OCI-LY7 (cell line): ENCODE measurements around the gene METRN. TPM values are rescaled to one million over a fixed set of nuclear protein-coding genes. Genes with fewer than 3 reads are reported as not detected.
A peak's percentile ranks its signal among the peaks of the same experiment; 100 is the strongest.

Experiments
- Bru-seq: library from RNA; stranded (reverse); fragments of 400-500 nt; gene quantifications from one replicate; lab custom pipeline; 2021; lab: Mats Ljungman, UMichigan
- BruChase-seq, 2 experiments: library from RNA; stranded (reverse); fragments of 400-500 nt; gene quantifications; one replicate each; lab custom pipeline; 2021; lab: Mats Ljungman, UMichigan
- BruUV-seq: library from RNA; stranded (reverse); fragments of 400-500 nt; replicated peaks from 2 replicates; lab custom pipeline; 2021; lab: Mats Ljungman, UMichigan
- CTCF ChIA-PET: fragments of 300-600 bp; sonication (Branson Sonifier 250); formaldehyde crosslinking; loops from one replicate; lab custom pipeline; 2022; ENCODE audit warnings: antibody characterized with exemption; ENCODE audit not compliant: unreplicated experiment; lab: Charles Lee
- POLR2A ChIA-PET: fragments of 300-600 bp; sonication (Branson Sonifier 250); formaldehyde crosslinking; loops from one replicate; lab custom pipeline; 2022; ENCODE audit warnings: antibody characterized with exemption; lab: Charles Lee
- DNase-seq: peaks from one replicate; pipeline ENCODE4 v3.0.0-alpha.2; 2015; ENCODE audit warnings: low spot score
- H2AFZ ChIP-seq: fragments of 200-600 bp; sonication (generic), shearing (Covaris generic); 2 replicates; pipeline ENCODE4 v1.6.1; 2014; ENCODE audit warnings: mild to moderate bottlenecking, antibody characterized with exemption, low read length, moderate library complexity
- H3K27ac ChIP-seq: fragments of 200-600 bp; sonication (generic); 2 replicates; pipeline ENCODE4 v1.5.1; 2014; ENCODE audit warnings: mixed run types, low read depth, mild to moderate bottlenecking, moderate library complexity, low read length, inconsistent platforms; ENCODE audit not compliant: poor library complexity, severe bottlenecking
- H3K36me3 ChIP-seq: fragments of 200-600 bp; sonication (generic); 2 replicates; pipeline ENCODE4 v1.6.1; 2014; ENCODE audit warnings: mild to moderate bottlenecking, antibody characterized with exemption, low read length, moderate library complexity, mixed read lengths; ENCODE audit not compliant: insufficient read depth
- H3K4me1 ChIP-seq: fragments of 200-600 bp; sonication (generic); 2 replicates; pipeline ENCODE4 v1.5.1; 2014; ENCODE audit warnings: mild to moderate bottlenecking, low read length; ENCODE audit not compliant: insufficient read depth, poor library complexity, severe bottlenecking
- H3K4me2 ChIP-seq: fragments of 200-600 bp; sonication (generic); 2 replicates; pipeline ENCODE4 v1.6.1; 2014; ENCODE audit warnings: mild to moderate bottlenecking, low read length
- H3K4me3 ChIP-seq: fragments of 200-600 bp; sonication (generic); 2 replicates; pipeline ENCODE4 v1.5.1; 2014; ENCODE audit warnings: mild to moderate bottlenecking, low read depth, low read length; ENCODE audit not compliant: poor library complexity, severe bottlenecking
- H3K79me2 ChIP-seq: fragments of 200-600 bp; sonication (generic); 2 replicates; pipeline ENCODE4 v1.6.1; 2016; ENCODE audit warnings: low read depth, mild to moderate bottlenecking, low read length, moderate library complexity, mixed read lengths; ENCODE audit not compliant: insufficient read depth
- H3K9me2 ChIP-seq: fragments of 200-600 bp; sonication (generic); 2 replicates; pipeline ENCODE4 v1.6.1; 2016; ENCODE audit warnings: mild to moderate bottlenecking, low read length, mixed read lengths; ENCODE audit not compliant: insufficient read depth
- H3K9me3 ChIP-seq: fragments of 200-600 bp; sonication (generic); 2 replicates; pipeline ENCODE4 v1.6.1; 2014; ENCODE audit warnings: mild to moderate bottlenecking, mixed run types, low read length, mixed read lengths
- H4K20me1 ChIP-seq: fragments of 200-600 bp; sonication (generic); 2 replicates; pipeline ENCODE4 v1.6.1; 2014; ENCODE audit warnings: mild to moderate bottlenecking, antibody characterized with exemption, low read length, moderate library complexity, mixed read lengths; ENCODE audit not compliant: insufficient read depth
- EZH2phosphoT487 ChIP-seq: fragments of 200-600 bp; sonication (generic); IDR thresholded peaks from 2 replicates; pipeline ENCODE4 v1.6.1; 2018; ENCODE audit warnings: low read depth, borderline replicate concordance, mild to moderate bottlenecking, mixed run types, antibody characterized with exemption, low read length, moderate library complexity, mixed read lengths
- intact Hi-C: fragments of 100-400 bp; cut with micrococcal nuclease; formaldehyde crosslinking; loops from one replicate; pipeline ENCODE4 v1.10.0; 2022; ENCODE audit not compliant: unreplicated experiment
- long read RNA-seq: library from polyadenylated mRNA; stranded (forward); transcript quantifications from one replicate; pipeline ENCODE4 v2.0.0, GENCODE V29; 2022
- total RNA-seq, 2 experiments: library from RNA; depleted of rRNA in 1 of 2; stranded (reverse); fragments of >200 nt in 1 of 2; shearing (Covaris generic) in 1 of 2; gene quantifications; 2 replicates each; pipeline ENCODE4 v1.2.3, GENCODE V29; 2014 to 2022
- TF ChIP-seq, protein P1 (sequence below): fragments of 200-600 bp; sonication (generic); conservative IDR thresholded peaks from 2 replicates; pipeline ENCODE4 v1.5.1; 2014; ENCODE audit warnings: mild to moderate bottlenecking, antibody characterized with exemption, low read length, moderate library complexity, mixed read lengths

The METRN gene
- total RNA-seq (2014; rRNA removed; shearing (Covaris generic)) = 9.5 and 15.9 TPM in 2 replicates
- 12.2 and 14.4 TPM in 2 replicates for total RNA-seq (2022)
- Bru-seq, nascent RNA = percentile 28 among the genes with signal in this experiment
- BruChase-seq, experiment 1, labeled RNA remaining after a 6-hour chase = percentile 36 among the genes with signal in this experiment
- BruChase-seq, experiment 2, labeled RNA remaining after a 2-hour chase = percentile 36 among the genes with signal in this experiment
- long read RNA-seq, transcript METRN-204 (4 exons, 3,325 nt) = major isoform, 5 of 177 reads
- long read RNA-seq, partial matches to known transcripts = 2 of 177 reads
- long read RNA-seq, other reads (novel, unspliced or antisense) = 168 of 177 reads

DNA sequence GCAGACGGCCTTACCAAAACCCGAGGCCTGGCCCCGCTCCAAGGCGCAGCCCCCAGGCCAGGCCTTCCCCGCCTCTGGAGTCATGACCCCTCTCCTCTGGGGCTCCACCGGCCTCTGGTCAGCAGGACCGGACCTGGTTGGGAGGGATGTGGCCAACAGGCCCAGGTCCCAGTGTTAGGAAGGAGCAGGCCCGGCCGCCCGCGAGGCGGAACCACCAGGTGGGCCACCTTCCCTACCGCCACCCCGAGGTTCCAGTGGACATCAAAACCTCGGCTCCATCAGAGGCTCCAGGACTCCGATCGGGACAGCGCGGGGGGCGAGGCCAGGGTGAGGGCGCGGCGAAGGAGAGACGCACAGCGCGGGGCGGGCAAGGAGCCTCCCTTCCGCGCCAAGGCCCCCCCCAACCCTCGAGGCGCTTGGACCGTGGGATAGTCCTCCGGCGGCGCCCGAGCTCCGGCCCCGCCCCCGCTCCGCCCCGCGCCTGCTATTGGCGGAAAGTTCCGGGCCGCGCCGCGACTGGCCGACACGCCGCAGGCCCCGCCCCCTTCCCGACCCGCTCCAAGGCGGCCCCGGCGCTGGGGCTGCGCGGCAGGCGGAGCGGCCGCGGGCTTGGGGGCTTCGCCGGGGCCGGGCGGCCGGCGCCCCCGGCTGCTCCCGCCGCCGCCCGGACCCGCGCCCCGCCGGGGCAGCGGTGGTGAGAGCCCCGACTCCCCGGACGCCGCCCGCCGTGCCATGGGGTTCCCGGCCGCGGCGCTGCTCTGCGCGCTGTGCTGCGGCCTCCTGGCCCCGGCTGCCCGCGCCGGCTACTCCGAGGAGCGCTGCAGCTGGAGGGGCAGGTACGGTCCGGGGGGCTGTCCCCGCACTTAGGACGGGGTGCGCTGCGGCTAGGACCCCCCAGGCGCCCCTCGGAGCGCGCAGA is at the start of gene METRN:
Gene METRN, plus strand, starts transcription at position 561 of the 919 bp plus-strand sequence. Its CDS starts 172 bp downstream, at position 733.
- no TSS peak for BruUV-seq
- H3K9me3 ChIP-seq = no peaks in the 10 kb centered on the region
- H3K27ac ChIP-seq = no peak within 1 kb of the TSS
- no peaks in the 10 kb centered on the region for H4K20me1 ChIP-seq
- no peak within 1 kb of the TSS for H2AFZ ChIP-seq
- ChIA-PET POLR2A (interaction anchor here (0.5 to 2.0 kb wide), 4 partner anchors 13 to 997 kb away, joined by 3 to 8 read pairs (median 4); partner anchors contain the start of genes CHTF18 and RPUSD1), CTCF (no interaction called here)
- intact Hi-C loops = no loop called here
- H3K79me2 ChIP-seq = no peaks in the 10 kb centered on the region
- no peaks in the 10 kb centered on the region for H3K9me2 ChIP-seq
- peak; percentile 89 for DNase-seq
- peak within 1 kb of the TSS; percentile 69 for H3K4me2 ChIP-seq
- TF ChIP-seq, protein P1, sequence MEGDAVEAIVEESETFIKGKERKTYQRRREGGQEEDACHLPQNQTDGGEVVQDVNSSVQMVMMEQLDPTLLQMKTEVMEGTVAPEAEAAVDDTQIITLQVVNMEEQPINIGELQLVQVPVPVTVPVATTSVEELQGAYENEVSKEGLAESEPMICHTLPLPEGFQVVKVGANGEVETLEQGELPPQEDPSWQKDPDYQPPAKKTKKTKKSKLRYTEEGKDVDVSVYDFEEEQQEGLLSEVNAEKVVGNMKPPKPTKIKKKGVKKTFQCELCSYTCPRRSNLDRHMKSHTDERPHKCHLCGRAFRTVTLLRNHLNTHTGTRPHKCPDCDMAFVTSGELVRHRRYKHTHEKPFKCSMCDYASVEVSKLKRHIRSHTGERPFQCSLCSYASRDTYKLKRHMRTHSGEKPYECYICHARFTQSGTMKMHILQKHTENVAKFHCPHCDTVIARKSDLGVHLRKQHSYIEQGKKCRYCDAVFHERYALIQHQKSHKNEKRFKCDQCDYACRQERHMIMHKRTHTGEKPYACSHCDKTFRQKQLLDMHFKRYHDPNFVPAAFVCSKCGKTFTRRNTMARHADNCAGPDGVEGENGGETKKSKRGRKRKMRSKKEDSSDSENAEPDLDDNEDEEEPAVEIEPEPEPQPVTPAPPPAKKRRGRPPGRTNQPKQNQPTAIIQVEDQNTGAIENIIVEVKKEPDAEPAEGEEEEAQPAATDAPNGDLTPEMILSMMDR = no peak
- no peak for TF ChIP-seq EZH2phosphoT487
- no peaks in the 10 kb centered on the region for H3K36me3 ChIP-seq
- peak within 1 kb of the TSS; percentile 65 for H3K4me3 ChIP-seq
- H3K4me1 ChIP-seq = peaks cover 33% of the 10 kb centered on the region

DNA sequence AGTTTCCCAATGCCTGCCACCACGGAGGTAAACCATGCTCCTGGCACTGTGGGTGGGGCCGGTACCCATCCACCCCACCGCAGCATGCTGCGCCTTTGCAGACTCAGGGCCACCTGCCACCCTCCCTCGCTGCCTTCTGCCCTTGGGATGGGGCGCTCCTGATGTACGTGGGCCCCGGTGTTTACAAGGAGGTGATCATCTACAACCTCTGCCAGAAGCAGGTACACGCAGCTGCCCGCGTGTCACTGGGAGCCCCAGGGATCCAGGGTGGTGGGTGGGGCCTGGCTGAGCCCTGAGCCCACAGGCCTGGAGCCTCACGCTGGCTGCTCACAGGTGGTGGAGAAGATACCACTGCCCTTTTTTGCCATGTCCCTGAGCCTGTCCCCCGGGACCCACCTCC is 48.3 kb upstream of the METRN start:
- CTCF ChIA-PET = no interaction called here
- no peak overlapping the region for H3K27ac ChIP-seq
- BruUV-seq = no TSS peak

More for the DNA sequence above, 48.3 kb upstream of the METRN start:
- DNase-seq = no peak
- H3K4me2 ChIP-seq = no peak overlapping the region
- intact Hi-C loops = no loop called here
- peaks cover 14% of the 10 kb centered on the region for H3K4me1 ChIP-seq
- no peak for TF ChIP-seq EZH2phosphoT487
- TF ChIP-seq, protein P1 = no peak
- no peaks in the 10 kb centered on the region for H3K9me2 ChIP-seq
- H3K9me3 ChIP-seq = no peaks in the 10 kb centered on the region
- peaks cover 30% of the 10 kb centered on the region for H3K36me3 ChIP-seq
- POLR2A ChIA-PET = no interaction called here
- H4K20me1 ChIP-seq = no peaks in the 10 kb centered on the region
- no peak overlapping the region for H2AFZ ChIP-seq
- H3K79me2 ChIP-seq = peaks cover 12% of the 10 kb centered on the region; the same call in 1 of the 2 replicates
- H3K4me3 ChIP-seq = no peak overlapping the region
